H1 (cell line): Measurements from ENCODE around the gene TPRG1L. TPM values are rescaled to one million over a fixed set of nuclear protein-coding genes. Genes with fewer than 3 reads are reported as not detected.

Experiments used
- CTCF ChIA-PET: fragments of 300-600 bp; sonication (Branson Sonifier 250); formaldehyde crosslinking; loops from one replicate; lab custom pipeline; 2021; ENCODE audit not compliant: partially characterized antibody; lab: Charles Lee
- POLR2A ChIA-PET: fragments of 300-600 bp; sonication (Branson Sonifier 250); formaldehyde crosslinking; loops from one replicate; lab custom pipeline; 2021; ENCODE audit warnings: inconsistent platforms; ENCODE audit not compliant: partially characterized antibody; lab: Charles Lee
- DNase-seq, 2 experiments: peaks; one replicate each; pipeline versions ENCODE4 v3.0.0 to v3.0.0-alpha.2; 2010 to 2022; ENCODE audit warnings: low spot score in 2 of 2, low read depth in 1 of 2, mixed read lengths in 1 of 2
- FAIRE-seq: peaks from 2 replicates; lab custom pipeline; 2011; peaks lifted over from hg19 to GRCh38; lab: Jason Lieb, UNC
- H2AFZ ChIP-seq: 2 replicates; pipeline ENCODE4 v1.8.1; 2012; ENCODE audit warnings: low read length, inconsistent platforms
- H2AK5ac ChIP-seq: 2 replicates; pipeline ENCODE4 v1.6.1; 2013; ENCODE audit warnings: low read depth, low read length
- H2BK120ac ChIP-seq: replicated peaks from 2 replicates; pipeline ENCODE3; 2013; ENCODE audit warnings: low read depth, low read length, inconsistent platforms
- H2BK12ac ChIP-seq: 2 replicates; pipeline ENCODE4 v1.6.1; 2013; ENCODE audit warnings: low read depth, low read length
- H2BK15ac ChIP-seq: 2 replicates; pipeline ENCODE4 v1.6.1; 2013; ENCODE audit warnings: low read length
- H2BK20ac ChIP-seq: 2 replicates; pipeline ENCODE4 v1.6.1; 2013; ENCODE audit warnings: low read length
- H2BK5ac ChIP-seq: 2 replicates; pipeline ENCODE4 v1.6.1; 2013; ENCODE audit warnings: low read depth, low read length
- H3K14ac ChIP-seq: 2 replicates; pipeline ENCODE4 v1.6.1; 2013; ENCODE audit warnings: inconsistent platforms; ENCODE audit not compliant: insufficient read length
- H3K18ac ChIP-seq: 2 replicates; pipeline ENCODE4 v1.6.1; 2013; ENCODE audit warnings: low read length; ENCODE audit errors: extremely low read depth
- H3K23ac ChIP-seq: 2 replicates; pipeline ENCODE4 v1.6.1; 2013; ENCODE audit warnings: inconsistent platforms; ENCODE audit not compliant: insufficient read length
- H3K23me2 ChIP-seq: 2 replicates; pipeline ENCODE4 v1.6.1; 2013; ENCODE audit warnings: low read depth, low read length
- H3K27ac ChIP-seq: 2 replicates; pipeline ENCODE4 v1.6.1; 2011; ENCODE audit warnings: low read depth, low read length, inconsistent platforms
- H3K27me3 ChIP-seq, 4 experiments: replicated peaks in 1 of 4; 1 replicate in 1 of 4; 2 replicates in 3 of 4; pipeline versions ENCODE4 v1.6.1 to v1.8.1; 2011 to 2013; ENCODE audit warnings: low read length in 3 of 4, mild to moderate bottlenecking in 3 of 4, inconsistent platforms in 2 of 4, mixed read lengths in 2 of 4, moderate library complexity in 1 of 4; ENCODE audit not compliant: control insufficient read depth in 3 of 4, insufficient read depth in 3 of 4; ENCODE audit errors: extremely low read depth in 1 of 4
- H3K36me3 ChIP-seq, 4 experiments: 2 replicates each; pipeline versions ENCODE4 v1.6.1 to v1.8.1; 2011 to 2013; ENCODE audit warnings: mild to moderate bottlenecking in 4 of 4, low read length in 3 of 4, moderate library complexity in 2 of 4, control low read depth in 1 of 4, inconsistent platforms in 1 of 4; ENCODE audit not compliant: insufficient read depth in 4 of 4, control insufficient read depth in 2 of 4
- H3K4ac ChIP-seq: replicated peaks from 2 replicates; pipeline ENCODE3; 2013; ENCODE audit warnings: low read length, low read depth, mixed read lengths, inconsistent platforms; ENCODE audit not compliant: insufficient read length
- H3K4me1 ChIP-seq, 4 experiments: replicated peaks in 1 of 4; 1 replicate in 1 of 4; 2 replicates in 3 of 4; pipeline versions ENCODE4 v1.6.1 to v1.8.1; 2011 to 2013; ENCODE audit warnings: low read length in 3 of 4, inconsistent platforms in 2 of 4, mixed read lengths in 1 of 4; ENCODE audit not compliant: insufficient read depth in 4 of 4, control insufficient read depth in 3 of 4
- H3K4me2 ChIP-seq, 2 experiments: 2 replicates each; pipeline versions ENCODE4 v1.6.1 to v1.8.1; 2011 to 2013; ENCODE audit warnings: low read depth in 2 of 2, low read length in 2 of 2, control low read depth in 1 of 2, inconsistent platforms in 1 of 2, mild to moderate bottlenecking in 1 of 2; ENCODE audit not compliant: insufficient read depth in 1 of 2
- H3K4me3 ChIP-seq, 4 experiments: fragments of 200-600, 300-600 bp in 1 of 4; sonication (generic), shearing (Covaris generic), sonication (Bioruptor Twin) in 1 of 4; 2 replicates each; pipeline versions ENCODE4 v1.5.1 to v1.8.1; 2011 to 2016; ENCODE audit warnings: low read length in 4 of 4, low read depth in 3 of 4, control low read depth in 2 of 4, inconsistent platforms in 2 of 4, mild to moderate bottlenecking in 2 of 4, mixed read lengths in 1 of 4, moderate library complexity in 1 of 4; ENCODE audit not compliant: insufficient read depth in 2 of 4; ENCODE audit errors: extremely low read depth in 1 of 4
- H3K56ac ChIP-seq: replicated peaks from 2 replicates; pipeline ENCODE3; 2013; ENCODE audit warnings: low read depth, mild to moderate bottlenecking, mixed read lengths, low read length, inconsistent platforms; ENCODE audit not compliant: insufficient read length
- H3K79me1 ChIP-seq: 2 replicates; pipeline ENCODE4 v1.6.1; 2013; ENCODE audit warnings: low read depth, low read length, control low read depth
- H3K79me2 ChIP-seq, 2 experiments: 2 replicates each; pipeline versions ENCODE4 v1.6.1 to v1.8.1; 2012 to 2013; ENCODE audit warnings: low read length in 2 of 2, mild to moderate bottlenecking in 2 of 2, inconsistent platforms in 1 of 2; ENCODE audit not compliant: insufficient read depth in 2 of 2, control insufficient read depth in 1 of 2
- H3K9ac ChIP-seq, 4 experiments: replicated peaks in 1 of 4; 1 replicate in 1 of 4; 2 replicates in 3 of 4; pipeline versions ENCODE4 v1.6.1 to v1.8.1; 2011 to 2013; ENCODE audit warnings: low read depth in 3 of 4, low read length in 3 of 4, control low read depth in 2 of 4, mild to moderate bottlenecking in 2 of 4, moderate library complexity in 2 of 4, inconsistent platforms in 1 of 4; ENCODE audit errors: extremely low read depth in 1 of 4
- H3K9me3 ChIP-seq, 2 experiments: 2 replicates each; pipeline versions ENCODE4 v1.6.1 to v1.8.1; 2012 to 2013; ENCODE audit warnings: mild to moderate bottlenecking in 2 of 2, moderate library complexity in 2 of 2, control low read depth in 1 of 2, inconsistent platforms in 1 of 2, low read depth in 1 of 2, low read length in 1 of 2, mixed read lengths in 1 of 2; ENCODE audit not compliant: insufficient read depth in 2 of 2
- H4K20me1 ChIP-seq, 2 experiments: replicated peaks in 1 of 2; 2 replicates each; pipeline versions ENCODE3 to v1.8.1; 2011 to 2013; ENCODE audit warnings: inconsistent platforms in 2 of 2, low read length in 2 of 2, mild to moderate bottlenecking in 1 of 2; ENCODE audit not compliant: insufficient read depth in 2 of 2, control insufficient read depth in 1 of 2
- H4K5ac ChIP-seq: 2 replicates; pipeline ENCODE4 v1.6.1; 2013; ENCODE audit warnings: low read length, low read depth, mixed read lengths, inconsistent platforms; ENCODE audit not compliant: insufficient read length
- H4K8ac ChIP-seq: 2 replicates; pipeline ENCODE4 v1.8.0; 2013; ENCODE audit warnings: mild to moderate bottlenecking, moderate library complexity, low read length, inconsistent platforms; ENCODE audit not compliant: insufficient read depth; ENCODE audit errors: extremely low read depth
- H4K91ac ChIP-seq: replicated peaks from 2 replicates; pipeline ENCODE3; 2013; ENCODE audit warnings: low read length, mixed read lengths, inconsistent platforms; ENCODE audit not compliant: insufficient read length
- CEBPB ChIP-seq: IDR thresholded peaks from 2 replicates; pipeline ENCODE4 v1.6.1; 2012; ENCODE audit warnings: low read depth, low read length
- JUND ChIP-seq: IDR thresholded peaks from 2 replicates; pipeline ENCODE4 v1.6.1; 2011; ENCODE audit warnings: mild to moderate bottlenecking, improper control_type of control experiment, low read length
- POU5F1 ChIP-seq: IDR thresholded peaks from 2 replicates; pipeline ENCODE4 v1.6.1; 2011; ENCODE audit warnings: low read depth, mild to moderate bottlenecking, low read length, moderate library complexity
- WGBS, 2 experiments: shearing (Covaris generic) in 1 of 2; methylation state at CpG; one replicate each; pipeline versions ENCODE4 v1.1.6 to v1.1.7; 2013 to 2015; ENCODE audit warnings: low lambda C conversion rate in 2 of 2, mixed read lengths in 2 of 2, inconsistent platforms in 1 of 2, low coverage in 1 of 2, missing lambda C conversion rate in 1 of 2; ENCODE audit not compliant: insufficient replicate concordance in 2 of 2, insufficient coverage in 1 of 2, insufficient read length in 1 of 2; ENCODE audit errors: extremely low coverage in 1 of 2, missing lambda C conversion rate in 1 of 2; 5-methylcytosine and 5-hydroxymethylcytosine counted together
- polyA plus RNA-seq, 7 experiments: library from polyadenylated mRNA; depleted of rRNA in 3 of 7; stranded (reverse) in 5 of 7; unstranded in 2 of 7; fragments of >200 nt in 5 of 7; fragments of 200-250 nt in 2 of 7; gene quantifications; 1 replicate in 5 of 7; 2 replicates in 1 of 7; 4 replicates in 1 of 7; pipeline versions ENCODE4 v1.2.1 to v1.2.3, GENCODE V29; 2011 to 2013; ENCODE audit warnings: missing spikeins in 2 of 7, mixed read lengths in 2 of 7
- total RNA-seq: library from RNA; stranded (reverse); fragmentation: NEBNext Ultra II Directional; extraction: Animal tissue kit (Norgen Biotek cat#: 25700); gene quantifications from 2 replicates; pipeline ENCODE4 v1.2.1, GENCODE V29; 2021

TPRG1L gene
- total and polyA plus RNA-seq, 2 of the 8 experiments (the other 6 are each of a cell fraction or from before 2014, with no cell fraction given) = 21.7 to 22.3 TPM

DNA sequence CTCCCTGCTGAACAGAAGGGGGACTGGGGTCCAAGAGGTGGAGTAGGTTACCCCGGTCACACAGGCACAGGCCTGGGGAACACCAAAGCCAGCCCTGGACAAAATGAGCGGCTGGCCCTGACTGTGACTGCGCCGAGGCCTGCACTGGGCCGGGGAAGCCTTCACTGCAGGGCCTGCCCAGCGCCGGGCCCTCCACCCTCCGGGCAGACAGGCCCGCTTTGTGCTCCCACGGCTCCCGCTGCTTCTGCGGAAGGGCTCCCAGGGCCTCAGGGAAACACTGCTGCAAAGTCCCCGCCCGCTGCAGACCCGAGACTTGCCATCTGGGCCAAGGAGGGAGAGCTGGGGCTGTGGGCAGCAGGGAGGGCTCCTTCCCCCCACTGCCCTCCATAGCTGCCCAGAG lies 48.8 kb upstream of the TPRG1L start:
- Histone ChIP-seq H3K23ac (no peak overlapping the region), H3K9ac (no peak overlapping the region), H4K8ac (no peak overlapping the region), H3K4me3 (no peak overlapping the region), H3K79me2 (no peaks in the 10 kb centered on the region), H2BK12ac (no peak overlapping the region), H3K4ac (no peak overlapping the region), H3K9me3 (peaks cover 3 to 6% of the 10 kb centered on the region in 2 experiments; a peak in 2 of 4 replicates), H3K18ac (no peak overlapping the region), H2BK5ac (no peak overlapping the region), H4K20me1 (no peaks in the 10 kb centered on the region), H2BK15ac (no peak overlapping the region), H3K27ac (no peak overlapping the region), H3K4me2 (no peak overlapping the region), H3K4me1 (no peaks in the 10 kb centered on the region), H3K27me3 (no peaks in the 10 kb centered on the region), H2BK20ac (no peak overlapping the region), H3K14ac (no peak overlapping the region), H4K91ac (no peak overlapping the region), H3K56ac (no peak overlapping the region), H3K23me2 (no peaks in the 10 kb centered on the region), H2BK120ac (no peak overlapping the region), H3K36me3 (no peaks in the 10 kb centered on the region; a peak in 1 of 8 replicates), H4K5ac (no peak overlapping the region), H3K79me1 (no peaks in the 10 kb centered on the region; the same call in 1 of the 2 replicates), H2AK5ac (no peak overlapping the region), H2AFZ (no peak overlapping the region)
- ChIA-PET POLR2A (no interaction called here), CTCF (interaction anchor here (1.1 to 6.8 kb wide), 6 partner anchors 10 to 85 kb away, joined by 3 to 56 read pairs (median 5); no protein-coding TSS in a partner anchor)
- DNase-seq = no peak
- TF ChIP-seq JUND (no peak), CEBPB (no peak), POU5F1 (no peak)
- no peak for FAIRE-seq
- WGBS, 2 experiments = 88% methylated on average over 7 of the region's 15 CpGs; no CpG with 5 or more reads in 1 of the 2 experiments
